GM21390 (cell line): ENCODE results near the gene BCL7B.
"Not testable (repeated sequence)": the region's sequence is repeated elsewhere in the genome, so short reads cannot be mapped to it uniquely, and the experiment has no call there.

Experiments
- ATAC-seq: cut with Tn5 transposase; IDR thresholded peaks from one replicate; pipeline ENCODE4 v1.9.1; 2021; ENCODE audit not compliant: unreplicated experiment

BCL7B gene

GRCh38 chr7:73536479-73536878 is 21.0 kb downstream of the BCL7B start:
- ATAC-seq, result no peak

GRCh38 chr7:73535918-73536317 is 21.6 kb downstream of the BCL7B start:
- ATAC-seq, result not testable (repeated sequence)

- ATAC-seq, result no peak
Measured at GRCh38 chr7:73533742-73534141, 23.7 kb downstream of the BCL7B start.

GRCh38 chr7:73532224-73532623 is 25.3 kb downstream of the BCL7B start:
- ATAC-seq, result no peak

- no peak for ATAC-seq
Measured at GRCh38 chr7:73530800-73531199, 26.7 kb downstream of the BCL7B start.

- ATAC-seq, result no peak
Measured at GRCh38 chr7:73526896-73527821, 30.3 kb downstream of the BCL7B start.

- ATAC-seq, result not testable (repeated sequence)
Measured at GRCh38 chr7:73526158-73526494, 31.4 kb downstream of the BCL7B start.

- ATAC-seq, result peak; percentile 84
Measured at GRCh38 chr7:73522105-73522872, 35.2 kb downstream of the BCL7B start, which contains the start of gene BAZ1B. TSS of gene BAZ1B (minus strand) at chr7:73522293. CDS start at chr7:73521933, 360 bp downstream.

- ATAC-seq, result peak; percentile 43
Measured at GRCh38 chr7:73521636-73522104, 35.8 kb downstream of the BCL7B start.

GRCh38 chr7:73520673-73521635 is 36.5 kb downstream of the BCL7B start:
- ATAC-seq, result no peak

- no peak for ATAC-seq
Measured at GRCh38 chr7:73519867-73520672, 37.4 kb downstream of the BCL7B start.

- no peak for ATAC-seq
Measured at GRCh38 chr7:73518470-73518869, 39.0 kb downstream of the BCL7B start.

GRCh38 chr7:73517241-73517995 is 40.1 kb downstream of the BCL7B start:
- no peak for ATAC-seq

- no peak for ATAC-seq
Measured at GRCh38 chr7:73515178-73515577, 42.3 kb downstream of the BCL7B start.

- no peak for ATAC-seq
Measured at GRCh38 chr7:73512018-73512780, 45.3 kb downstream of the BCL7B start.

- ATAC-seq, result no peak
Measured at GRCh38 chr7:73509463-73509862, 48.0 kb downstream of the BCL7B start.

GRCh38 chr7:73507556-73507955 is 49.9 kb downstream of the BCL7B start:
- no peak for ATAC-seq

GRCh38 chr7:73504920-73505319 is 52.6 kb downstream of the BCL7B start:
- no peak for ATAC-seq
